K562 (cell line): ENCODE measurements around the gene HDAC9. TPM values are rescaled to one million over a fixed set of nuclear protein-coding genes. Genes with fewer than 3 reads are reported as not detected.

ENCODE experiments used
- ATAC-seq: fragments of 200-7000 bp; cut with Tn5 transposase; 3 replicates; pipeline ENCODE4 v1.9.1; 2020; ENCODE audit warnings: moderate library complexity
- BruUV-seq: library from RNA; stranded (reverse); fragments of 400-500 nt; replicated peaks from 2 replicates; lab custom pipeline; 2021; lab: Mats Ljungman, UMichigan
- CTCF ChIA-PET: fragments of 300-600 bp; formaldehyde crosslinking; extraction: SDS; loops from one replicate; lab custom pipeline; 2021; ENCODE audit warnings: low intra/inter-chr PET ratio; lab: Yijun Ruan, JAX
- POLR2A ChIA-PET: fragments of 300-600, 350-650 bp; sonication (Branson Sonifier 250); formaldehyde crosslinking; extraction: SDS; loops from one replicate; lab custom pipeline; 2021; ENCODE audit warnings: antibody characterized with exemption, inconsistent platforms; lab: Yijun Ruan, JAX
- DNase-seq, 4 experiments: peaks; one replicate each; pipeline versions ENCODE4 v3.0.0 to v3.0.0-alpha.2; 2011 to 2018; ENCODE audit warnings: low spot score in 3 of 4, mixed read lengths in 3 of 4; ENCODE audit errors: extremely low read depth in 1 of 4
- FAIRE-seq: peaks from 2 replicates; lab custom pipeline; 2011; peaks lifted over from hg19 to GRCh38; lab: Jason Lieb, UNC
- H2AFZ ChIP-seq: 2 replicates; pipeline ENCODE4 v1.6.0; 2011; ENCODE audit warnings: low read depth, low read length, control low read depth, inconsistent platforms
- H3K27ac ChIP-seq: fragments of 200-600 bp; 3 replicates; pipeline ENCODE4 v1.8.0; 2011; ENCODE audit warnings: low read depth, mild to moderate bottlenecking, control low read depth, inconsistent platforms, low read length, moderate library complexity, mixed read lengths; ENCODE audit errors: extremely low read depth
- H3K27me3 ChIP-seq, 2 experiments: fragments of 300-600 bp in 1 of 2; 2 replicates in 1 of 2; 3 replicates in 1 of 2; pipeline versions ENCODE4 v1.6.0 to v1.8.0; 2011; ENCODE audit warnings: inconsistent platforms in 2 of 2, low read length in 2 of 2, mild to moderate bottlenecking in 1 of 2, mixed read lengths in 1 of 2, moderate library complexity in 1 of 2; ENCODE audit not compliant: control insufficient read depth in 2 of 2, insufficient read depth in 2 of 2
- H3K36me3 ChIP-seq: fragments of 300-600 bp; 3 replicates; pipeline ENCODE4 v1.8.0; 2011; ENCODE audit warnings: mild to moderate bottlenecking, low read length, inconsistent platforms; ENCODE audit not compliant: control insufficient read depth, insufficient read depth
- H3K4me1 ChIP-seq, 2 experiments: fragments of 200-600 bp in 1 of 2; replicated peaks in 1 of 2; 2 replicates in 1 of 2; 3 replicates in 1 of 2; pipeline versions ENCODE4 v1.5.1 to v1.8.0; 2011; ENCODE audit warnings: inconsistent platforms in 2 of 2, low read length in 2 of 2, mild to moderate bottlenecking in 1 of 2, mixed read lengths in 1 of 2, moderate library complexity in 1 of 2; ENCODE audit not compliant: control insufficient read depth in 2 of 2, insufficient read depth in 2 of 2
- H3K4me2 ChIP-seq: 2 replicates; pipeline ENCODE4 v1.6.1; 2011; ENCODE audit warnings: low read length, control low read depth, inconsistent platforms, mixed read lengths; ENCODE audit not compliant: insufficient read depth
- H3K4me3 ChIP-seq: fragments of 200-600 bp; sonication (generic), shearing (Covaris generic); 2 replicates; pipeline ENCODE4 v1.5.1; 2016; ENCODE audit warnings: control low read depth, inconsistent platforms
- H3K79me2 ChIP-seq: fragments of 200-600 bp; 3 replicates; pipeline ENCODE4 v1.8.0; 2011; ENCODE audit warnings: low read length, inconsistent platforms; ENCODE audit not compliant: control insufficient read depth, insufficient read depth
- H3K9ac ChIP-seq, 2 experiments: 2 replicates each; pipeline versions ENCODE4 v1.6.0 to v1.6.1; 2011; ENCODE audit warnings: low read depth in 2 of 2, low read length in 2 of 2, control low read depth in 1 of 2, inconsistent platforms in 1 of 2, mild to moderate bottlenecking in 1 of 2, mixed read lengths in 1 of 2; ENCODE audit not compliant: insufficient read depth in 1 of 2
- H3K9me1 ChIP-seq: one replicate; pipeline ENCODE4 v1.6.0; 2011; ENCODE audit warnings: inconsistent platforms, mild to moderate bottlenecking, low read length, moderate library complexity; ENCODE audit not compliant: control insufficient read depth, insufficient read depth
- H3K9me3 ChIP-seq: replicated peaks from 2 replicates; pipeline ENCODE4 v1.5.1; 2011; ENCODE audit warnings: low read depth, low read length, inconsistent platforms; ENCODE audit not compliant: control insufficient read depth, insufficient read depth
- H4K20me1 ChIP-seq: replicated peaks from 2 replicates; pipeline ENCODE4 v1.6.1; 2011; ENCODE audit warnings: low read length, inconsistent platforms, mixed read lengths; ENCODE audit not compliant: control insufficient read depth, insufficient read depth
- E2F6 ChIP-seq, 2 experiments: IDR thresholded peaks; 2 replicates each; pipeline ENCODE4 v1.6.1; 2011; ENCODE audit warnings: borderline replicate concordance in 1 of 2, control low read depth in 1 of 2, low read depth in 1 of 2, low read length in 1 of 2, mild to moderate bottlenecking in 1 of 2, mixed read lengths in 1 of 2, moderate library complexity in 1 of 2; ENCODE audit not compliant: insufficient read depth in 1 of 2, insufficient read length in 1 of 2, poor library complexity in 1 of 2, severe bottlenecking in 1 of 2; ENCODE audit errors: extremely low read depth in 1 of 2
- FOXJ2 ChIP-seq: fragments of 200-800 bp; sonication (Bioruptor generic); IDR thresholded peaks from 2 replicates; pipeline ENCODE4 v1.6.1; 2016; ENCODE audit warnings: missing genetic modification characterization, missing compliant biosample characterization
- GTF2A2 ChIP-seq: IDR thresholded peaks from 2 replicates; pipeline ENCODE4 v1.6.1; 2016; ENCODE audit warnings: mild to moderate bottlenecking, missing genetic modification characterization, missing compliant biosample characterization
- NCOA1 ChIP-seq: fragments of 450-650 bp; IDR thresholded peaks from 2 replicates; pipeline ENCODE4 v1.6.1; 2016; ENCODE audit warnings: low read depth
- RCOR1 ChIP-seq, 2 experiments: IDR thresholded peaks; 2 replicates each; pipeline ENCODE4 v1.6.1; 2012; ENCODE audit warnings: low read depth in 2 of 2, low read length in 2 of 2, borderline replicate concordance in 1 of 2, improper control_type of control experiment in 1 of 2
- ZFP91 ChIP-seq: sonication (generic); formaldehyde crosslinking; IDR thresholded peaks from 2 replicates; pipeline ENCODE4 v1.8.0; 2022; ENCODE audit warnings: mild to moderate bottlenecking, missing genetic modification reagents
- ZNF280B ChIP-seq: fragments of 250-450 bp; sonication (Bioruptor Pico); IDR thresholded peaks from 2 replicates; pipeline ENCODE4 v1.5.1; 2021; ENCODE audit warnings: mild to moderate bottlenecking
- WGBS: fragments of 100-300 bp; shearing (Covaris generic); methylation state at CpG from one replicate; pipeline ENCODE4 v1.1.6; 2016; ENCODE audit warnings: low coverage, mixed read lengths; ENCODE audit not compliant: insufficient coverage; ENCODE audit errors: missing lambda C conversion rate; 5-methylcytosine and 5-hydroxymethylcytosine counted together
- in situ Hi-C: fragments of 300-500 bp; cut with MboI; formaldehyde crosslinking; loops from 4 replicates; pipeline ENCODE4 v1.15.0; 2018; ENCODE audit warnings: inconsistent platforms, mixed read lengths
- intact Hi-C: fragments of 100-400 bp; cut with micrococcal nuclease; formaldehyde crosslinking; loops from 2 replicates; pipeline ENCODE4 v1.14.2; 2022
- polyA plus RNA-seq, 8 experiments: library from polyadenylated mRNA; depleted of rRNA in 4 of 8; stranded (reverse) in 5 of 8; unstranded in 3 of 8; fragments of >200 nt; fragmentation: Nextera tagmentation in 2 of 8; fragmentation: Illumina TruSeq in 1 of 8; extraction: Ambion mirVana in 2 of 8; extraction: Trizol in 1 of 8; gene quantifications; 2 replicates each; pipeline versions ENCODE4 v1.2.1 to v1.2.3, GENCODE V29; 2011 to 2014; ENCODE audit warnings: inconsistent platforms in 1 of 8, missing spikeins in 1 of 8
- total RNA-seq, 7 experiments: library from RNA; depleted of rRNA in 6 of 7; stranded (reverse); fragments of >200 nt in 6 of 7; fragmentation: Illumina TruSeq in 2 of 7; extraction: Trizol in 2 of 7; gene quantifications; 2 replicates each; pipeline versions ENCODE4 v1.2.1 to v1.2.3, GENCODE V29; 2011 to 2021; ENCODE audit warnings: low replicate concordance in 1 of 7
- TF ChIP-seq, protein P1 (sequence below): fragments of 450-650 bp; IDR thresholded peaks from 2 replicates; pipeline ENCODE4 v1.6.1; 2018; ENCODE audit warnings: mild to moderate bottlenecking, low read depth; ENCODE audit not compliant: partially characterized antibody

The HDAC9 gene
- total and polyA plus RNA-seq, 9 of the 15 experiments (the other 6 are each of a cell fraction or from before 2014, with no cell fraction given), result 0.08 to 0.91 (median 0.33) TPM

- no peak overlapping the region for H3K4me3 ChIP-seq
- H3K79me2 ChIP-seq, result no peaks in the 10 kb centered on the region
- H3K9ac ChIP-seq, result no peak overlapping the region
- H4K20me1 ChIP-seq, result no peaks in the 10 kb centered on the region
- H3K36me3 ChIP-seq, result no peaks in the 10 kb centered on the region
- H2AFZ ChIP-seq, result no peak overlapping the region
- 0% methylated on average over 3 of the region's 4 CpGs for WGBS
- no peaks in the 10 kb centered on the region for H3K9me3 ChIP-seq
- in situ Hi-C loops, result no loop called here
- H3K9me1 ChIP-seq, result no peaks in the 10 kb centered on the region
- no peak for FAIRE-seq
- no TSS peak for BruUV-seq
- H3K27ac ChIP-seq, result no peak overlapping the region
- intact Hi-C loops, result no loop called here
- no peaks in the 10 kb centered on the region for H3K27me3 ChIP-seq
- TF ChIP-seq, protein P1, sequence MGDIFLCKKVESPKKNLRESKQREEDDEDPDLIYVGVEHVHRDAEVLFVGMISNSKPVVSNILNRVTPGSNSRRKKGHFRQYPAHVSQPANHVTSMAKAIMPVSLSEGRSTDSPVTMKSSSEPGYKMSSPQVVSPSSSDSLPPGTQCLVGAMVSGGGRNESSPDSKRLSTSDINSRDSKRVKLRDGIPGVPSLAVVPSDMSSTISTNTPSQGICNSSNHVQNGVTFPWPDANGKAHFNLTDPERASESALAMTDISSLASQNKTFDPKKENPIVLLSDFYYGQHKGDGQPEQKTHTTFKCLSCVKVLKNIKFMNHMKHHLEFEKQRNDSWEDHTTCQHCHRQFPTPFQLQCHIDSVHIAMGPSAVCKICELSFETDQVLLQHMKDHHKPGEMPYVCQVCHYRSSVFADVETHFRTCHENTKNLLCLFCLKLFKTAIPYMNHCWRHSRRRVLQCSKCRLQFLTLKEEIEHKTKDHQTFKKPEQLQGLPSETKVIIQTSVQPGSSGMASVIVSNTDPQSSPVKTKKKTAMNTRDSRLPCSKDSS, result no peak
- TF ChIP-seq FOXJ2, result no peak
- TF ChIP-seq RCOR1 (IDR thresholded peaks at IDR 0.05; ENCODE audit: borderline replicate concordance in 1 of 2, low read depth in 2 of 2, low read length in 2 of 2), result no peak
- no peak for TF ChIP-seq GTF2A2 (tag)
- no peak for TF ChIP-seq ZNF280B (CRISPR knock-in tag)
- no peak for TF ChIP-seq ZFP91 (CRISPR knock-in tag)
- TF ChIP-seq E2F6 (IDR thresholded peaks at IDR 0.05; ENCODE audit: borderline replicate concordance in 1 of 2, extremely low read depth in 1 of 2, insufficient read depth in 1 of 2, insufficient read length in 1 of 2, low read depth in 1 of 2, low read length in 1 of 2, poor library complexity in 1 of 2, severe bottlenecking in 1 of 2), result no peak
- no peak for TF ChIP-seq NCOA1
- DNase-seq, result no peak
- no peak overlapping the region for H3K4me2 ChIP-seq
- no peak for ATAC-seq
- ChIA-PET CTCF (no interaction called here), POLR2A (no interaction called here)
- no peaks in the 10 kb centered on the region for H3K4me1 ChIP-seq
These were observed 466.5 kb downstream of the HDAC9 start for GRCh38 chr7:18962031-18962430.
